GM12892 (cell line): ENCODE data around the gene AP3S1.
"Not testable (repeated sequence)": the region's sequence is repeated elsewhere in the genome, so short reads cannot be mapped to it uniquely, and the experiment has no call there.

ENCODE experiments used
- DNase-seq: peaks from one replicate; pipeline ENCODE4 v3.0.0; 2011; ENCODE audit not compliant: insufficient read length
- FAIRE-seq: peaks from 2 replicates; lab custom pipeline; 2011; peaks lifted over from hg19 to GRCh38; lab: Jason Lieb, UNC
- POLR2A ChIP-seq: IDR thresholded peaks from 2 replicates; pipeline ENCODE4 v1.6.1; 2011; ENCODE audit warnings: low read depth, low read length, control low read depth
- POLR2AphosphoS5 ChIP-seq: IDR thresholded peaks from 2 replicates; pipeline ENCODE4 v1.6.1; 2011; ENCODE audit warnings: low read depth, low read length, control low read depth
- TAF1 ChIP-seq: IDR thresholded peaks from 2 replicates; pipeline ENCODE4 v1.6.1; 2011; ENCODE audit warnings: low read depth, mild to moderate bottlenecking, control low read depth, low read length, borderline replicate concordance

The AP3S1 gene

GRCh38 chr5:115888027-115888426 lies 46.3 kb downstream of the AP3S1 start:
- FAIRE-seq (no peak), DNase-seq (no peak)
- TF ChIP-seq TAF1 (no peak), POLR2A (no peak), POLR2AphosphoS5 (no peak)

- TF ChIP-seq POLR2A (no peak), TAF1 (no peak), POLR2AphosphoS5 (no peak)
- FAIRE-seq (no peak), DNase-seq (no peak)
These were observed 50.3 kb downstream of the AP3S1 start for GRCh38 chr5:115892021-115892420.

GRCh38 chr5:115894342-115894741 lies 52.6 kb downstream of the AP3S1 start:
- DNase-seq (no peak), FAIRE-seq (no peak)
- TF ChIP-seq POLR2AphosphoS5, result no peak
- TF ChIP-seq TAF1, result no peak
- TF ChIP-seq POLR2A, result no peak

GRCh38 chr5:115895821-115896220 lies 54.1 kb downstream of the AP3S1 start:
- FAIRE-seq, result no peak

GRCh38 chr5:115898656-115899055 lies 56.9 kb downstream of the AP3S1 start:
- no peak for TF ChIP-seq TAF1
- TF ChIP-seq POLR2AphosphoS5, result no peak
- no peak for TF ChIP-seq POLR2A
- DNase-seq (no peak), FAIRE-seq (no peak)

More at GRCh38 chr5:115895821-115896220, 54.1 kb downstream of the AP3S1 start:
- TF ChIP-seq POLR2AphosphoS5 (no peak), POLR2A (no peak), TAF1 (no peak)
- no peak for DNase-seq

- FAIRE-seq (no peak), DNase-seq (no peak)
- TF ChIP-seq TAF1 (no peak), POLR2AphosphoS5 (no peak), POLR2A (no peak)
These were observed 65.4 kb downstream of the AP3S1 start for GRCh38 chr5:115907177-115907576.

- FAIRE-seq, result peak; percentile 69
- not testable (repeated sequence) for DNase-seq
These were observed 72.1 kb downstream of the AP3S1 start for GRCh38 chr5:115913623-115914400.

- TF ChIP-seq TAF1 (no peak), POLR2A (no peak), POLR2AphosphoS5 (no peak)
- no peak for FAIRE-seq
- no peak for DNase-seq
These were observed 78.5 kb downstream of the AP3S1 start for GRCh38 chr5:115920171-115920725.

- not testable (repeated sequence) for FAIRE-seq, DNase-seq
These were observed 87.1 kb downstream of the AP3S1 start for GRCh38 chr5:115928578-115929407.

GRCh38 chr5:115930171-115930570 lies 88.4 kb downstream of the AP3S1 start:
- not testable (repeated sequence) for FAIRE-seq

GRCh38 chr5:115930630-115931337 lies 89.0 kb downstream of the AP3S1 start:
- no peak for FAIRE-seq
- DNase-seq, result no peak
- TF ChIP-seq TAF1 (no peak), POLR2AphosphoS5 (no peak)

More at GRCh38 chr5:115930171-115930570, 88.4 kb downstream of the AP3S1 start:
- DNase-seq, result not testable (repeated sequence)

- DNase-seq, result no peak
- TF ChIP-seq POLR2A (no peak), POLR2AphosphoS5 (no peak), TAF1 (no peak)
- FAIRE-seq, result no peak
These were observed 91.3 kb downstream of the AP3S1 start for GRCh38 chr5:115932991-115933390.
